H1 (cell line): ENCODE data around the gene EXTL1. TPM values are rescaled to one million over a fixed set of nuclear protein-coding genes. Genes with fewer than 3 reads are reported as not detected.

Experiments
- CTCF ChIA-PET: fragments of 300-600 bp; sonication (Branson Sonifier 250); formaldehyde crosslinking; loops from one replicate; lab custom pipeline; 2021; ENCODE audit not compliant: partially characterized antibody; lab: Charles Lee
- POLR2A ChIA-PET: fragments of 300-600 bp; sonication (Branson Sonifier 250); formaldehyde crosslinking; loops from one replicate; lab custom pipeline; 2021; ENCODE audit warnings: inconsistent platforms; ENCODE audit not compliant: partially characterized antibody; lab: Charles Lee
- DNase-seq, 2 experiments: peaks; one replicate each; pipeline versions ENCODE4 v3.0.0 to v3.0.0-alpha.2; 2010 to 2022; ENCODE audit warnings: low spot score in 2 of 2, low read depth in 1 of 2, mixed read lengths in 1 of 2
- FAIRE-seq: peaks from 2 replicates; lab custom pipeline; 2011; peaks lifted over from hg19 to GRCh38; lab: Jason Lieb, UNC
- H2AFZ ChIP-seq: 2 replicates; pipeline ENCODE4 v1.8.1; 2012; ENCODE audit warnings: low read length, inconsistent platforms
- H2AK5ac ChIP-seq: 2 replicates; pipeline ENCODE4 v1.6.1; 2013; ENCODE audit warnings: low read depth, low read length
- H2BK120ac ChIP-seq: replicated peaks from 2 replicates; pipeline ENCODE3; 2013; ENCODE audit warnings: low read depth, low read length, inconsistent platforms
- H2BK12ac ChIP-seq: 2 replicates; pipeline ENCODE4 v1.6.1; 2013; ENCODE audit warnings: low read depth, low read length
- H2BK15ac ChIP-seq: 2 replicates; pipeline ENCODE4 v1.6.1; 2013; ENCODE audit warnings: low read length
- H2BK20ac ChIP-seq: 2 replicates; pipeline ENCODE4 v1.6.1; 2013; ENCODE audit warnings: low read length
- H2BK5ac ChIP-seq: 2 replicates; pipeline ENCODE4 v1.6.1; 2013; ENCODE audit warnings: low read depth, low read length
- H3K14ac ChIP-seq: 2 replicates; pipeline ENCODE4 v1.6.1; 2013; ENCODE audit warnings: inconsistent platforms; ENCODE audit not compliant: insufficient read length
- H3K18ac ChIP-seq: 2 replicates; pipeline ENCODE4 v1.6.1; 2013; ENCODE audit warnings: low read length; ENCODE audit errors: extremely low read depth
- H3K23ac ChIP-seq: 2 replicates; pipeline ENCODE4 v1.6.1; 2013; ENCODE audit warnings: inconsistent platforms; ENCODE audit not compliant: insufficient read length
- H3K23me2 ChIP-seq: 2 replicates; pipeline ENCODE4 v1.6.1; 2013; ENCODE audit warnings: low read depth, low read length
- H3K27ac ChIP-seq: 2 replicates; pipeline ENCODE4 v1.6.1; 2011; ENCODE audit warnings: low read depth, low read length, inconsistent platforms
- H3K27me3 ChIP-seq, 4 experiments: replicated peaks in 1 of 4; 1 replicate in 1 of 4; 2 replicates in 3 of 4; pipeline versions ENCODE4 v1.6.1 to v1.8.1; 2011 to 2013; ENCODE audit warnings: low read length in 3 of 4, mild to moderate bottlenecking in 3 of 4, inconsistent platforms in 2 of 4, mixed read lengths in 2 of 4, moderate library complexity in 1 of 4; ENCODE audit not compliant: control insufficient read depth in 3 of 4, insufficient read depth in 3 of 4; ENCODE audit errors: extremely low read depth in 1 of 4
- H3K36me3 ChIP-seq, 4 experiments: 2 replicates each; pipeline versions ENCODE4 v1.6.1 to v1.8.1; 2011 to 2013; ENCODE audit warnings: mild to moderate bottlenecking in 4 of 4, low read length in 3 of 4, moderate library complexity in 2 of 4, control low read depth in 1 of 4, inconsistent platforms in 1 of 4; ENCODE audit not compliant: insufficient read depth in 4 of 4, control insufficient read depth in 2 of 4
- H3K4ac ChIP-seq: replicated peaks from 2 replicates; pipeline ENCODE3; 2013; ENCODE audit warnings: low read length, low read depth, mixed read lengths, inconsistent platforms; ENCODE audit not compliant: insufficient read length
- H3K4me1 ChIP-seq, 4 experiments: replicated peaks in 1 of 4; 1 replicate in 1 of 4; 2 replicates in 3 of 4; pipeline versions ENCODE4 v1.6.1 to v1.8.1; 2011 to 2013; ENCODE audit warnings: low read length in 3 of 4, inconsistent platforms in 2 of 4, mixed read lengths in 1 of 4; ENCODE audit not compliant: insufficient read depth in 4 of 4, control insufficient read depth in 3 of 4
- H3K4me2 ChIP-seq, 2 experiments: 2 replicates each; pipeline versions ENCODE4 v1.6.1 to v1.8.1; 2011 to 2013; ENCODE audit warnings: low read depth in 2 of 2, low read length in 2 of 2, control low read depth in 1 of 2, inconsistent platforms in 1 of 2, mild to moderate bottlenecking in 1 of 2; ENCODE audit not compliant: insufficient read depth in 1 of 2
- H3K4me3 ChIP-seq, 4 experiments: fragments of 200-600, 300-600 bp in 1 of 4; sonication (generic), shearing (Covaris generic), sonication (Bioruptor Twin) in 1 of 4; 2 replicates each; pipeline versions ENCODE4 v1.5.1 to v1.8.1; 2011 to 2016; ENCODE audit warnings: low read length in 4 of 4, low read depth in 3 of 4, control low read depth in 2 of 4, inconsistent platforms in 2 of 4, mild to moderate bottlenecking in 2 of 4, mixed read lengths in 1 of 4, moderate library complexity in 1 of 4; ENCODE audit not compliant: insufficient read depth in 2 of 4; ENCODE audit errors: extremely low read depth in 1 of 4
- H3K56ac ChIP-seq: replicated peaks from 2 replicates; pipeline ENCODE3; 2013; ENCODE audit warnings: low read depth, mild to moderate bottlenecking, mixed read lengths, low read length, inconsistent platforms; ENCODE audit not compliant: insufficient read length
- H3K79me1 ChIP-seq: 2 replicates; pipeline ENCODE4 v1.6.1; 2013; ENCODE audit warnings: low read depth, low read length, control low read depth
- H3K79me2 ChIP-seq, 2 experiments: 2 replicates each; pipeline versions ENCODE4 v1.6.1 to v1.8.1; 2012 to 2013; ENCODE audit warnings: low read length in 2 of 2, mild to moderate bottlenecking in 2 of 2, inconsistent platforms in 1 of 2; ENCODE audit not compliant: insufficient read depth in 2 of 2, control insufficient read depth in 1 of 2
- H3K9ac ChIP-seq, 4 experiments: replicated peaks in 1 of 4; 1 replicate in 1 of 4; 2 replicates in 3 of 4; pipeline versions ENCODE4 v1.6.1 to v1.8.1; 2011 to 2013; ENCODE audit warnings: low read depth in 3 of 4, low read length in 3 of 4, control low read depth in 2 of 4, mild to moderate bottlenecking in 2 of 4, moderate library complexity in 2 of 4, inconsistent platforms in 1 of 4; ENCODE audit errors: extremely low read depth in 1 of 4
- H3K9me3 ChIP-seq, 2 experiments: 2 replicates each; pipeline versions ENCODE4 v1.6.1 to v1.8.1; 2012 to 2013; ENCODE audit warnings: mild to moderate bottlenecking in 2 of 2, moderate library complexity in 2 of 2, control low read depth in 1 of 2, inconsistent platforms in 1 of 2, low read depth in 1 of 2, low read length in 1 of 2, mixed read lengths in 1 of 2; ENCODE audit not compliant: insufficient read depth in 2 of 2
- H4K20me1 ChIP-seq, 2 experiments: replicated peaks in 1 of 2; 2 replicates each; pipeline versions ENCODE3 to v1.8.1; 2011 to 2013; ENCODE audit warnings: inconsistent platforms in 2 of 2, low read length in 2 of 2, mild to moderate bottlenecking in 1 of 2; ENCODE audit not compliant: insufficient read depth in 2 of 2, control insufficient read depth in 1 of 2
- H4K5ac ChIP-seq: 2 replicates; pipeline ENCODE4 v1.6.1; 2013; ENCODE audit warnings: low read length, low read depth, mixed read lengths, inconsistent platforms; ENCODE audit not compliant: insufficient read length
- H4K8ac ChIP-seq: 2 replicates; pipeline ENCODE4 v1.8.0; 2013; ENCODE audit warnings: mild to moderate bottlenecking, moderate library complexity, low read length, inconsistent platforms; ENCODE audit not compliant: insufficient read depth; ENCODE audit errors: extremely low read depth
- H4K91ac ChIP-seq: replicated peaks from 2 replicates; pipeline ENCODE3; 2013; ENCODE audit warnings: low read length, mixed read lengths, inconsistent platforms; ENCODE audit not compliant: insufficient read length
- CEBPB ChIP-seq: IDR thresholded peaks from 2 replicates; pipeline ENCODE4 v1.6.1; 2012; ENCODE audit warnings: low read depth, low read length
- EP300 ChIP-seq, 2 experiments: IDR thresholded peaks; 1 replicate in 1 of 2; 2 replicates in 1 of 2; pipeline ENCODE4 v1.6.1; 2011 to 2012; ENCODE audit warnings: low read depth in 2 of 2, low read length in 2 of 2, mild to moderate bottlenecking in 2 of 2, borderline replicate concordance in 1 of 2, inconsistent platforms in 1 of 2, moderate library complexity in 1 of 2
- GTF2F1 ChIP-seq: IDR thresholded peaks from 2 replicates; pipeline ENCODE4 v1.6.1; 2012; ENCODE audit warnings: low read depth, low read length, improper control_type of control experiment, borderline replicate concordance
- PHF8 ChIP-seq: fragments of 200-600 bp; sonication (generic); conservative IDR thresholded peaks from 2 replicates; pipeline ENCODE4 v1.7.1; 2012; ENCODE audit warnings: low read depth, mild to moderate bottlenecking, inconsistent platforms, low read length, moderate library complexity
- RFX5 ChIP-seq: IDR thresholded peaks from 2 replicates; pipeline ENCODE4 v1.6.1; 2011; ENCODE audit warnings: low read depth, low read length, improper control_type of control experiment, borderline replicate concordance
- SP4 ChIP-seq: IDR thresholded peaks from 2 replicates; pipeline ENCODE4 v1.6.1; 2012; ENCODE audit warnings: low read length, inconsistent platforms
- YY1 ChIP-seq: IDR thresholded peaks from 2 replicates; pipeline ENCODE4 v1.6.1; 2011; ENCODE audit warnings: low read depth, mild to moderate bottlenecking, low read length
- WGBS, 2 experiments: shearing (Covaris generic) in 1 of 2; methylation state at CpG; one replicate each; pipeline versions ENCODE4 v1.1.6 to v1.1.7; 2013 to 2015; ENCODE audit warnings: low lambda C conversion rate in 2 of 2, mixed read lengths in 2 of 2, inconsistent platforms in 1 of 2, low coverage in 1 of 2, missing lambda C conversion rate in 1 of 2; ENCODE audit not compliant: insufficient replicate concordance in 2 of 2, insufficient coverage in 1 of 2, insufficient read length in 1 of 2; ENCODE audit errors: extremely low coverage in 1 of 2, missing lambda C conversion rate in 1 of 2; 5-methylcytosine and 5-hydroxymethylcytosine counted together
- polyA plus RNA-seq, 7 experiments: library from polyadenylated mRNA; depleted of rRNA in 3 of 7; stranded (reverse) in 5 of 7; unstranded in 2 of 7; fragments of >200 nt in 5 of 7; fragments of 200-250 nt in 2 of 7; gene quantifications; 1 replicate in 5 of 7; 2 replicates in 1 of 7; 4 replicates in 1 of 7; pipeline versions ENCODE4 v1.2.1 to v1.2.3, GENCODE V29; 2011 to 2013; ENCODE audit warnings: missing spikeins in 2 of 7, mixed read lengths in 2 of 7
- total RNA-seq: library from RNA; stranded (reverse); fragmentation: NEBNext Ultra II Directional; extraction: Animal tissue kit (Norgen Biotek cat#: 25700); gene quantifications from 2 replicates; pipeline ENCODE4 v1.2.1, GENCODE V29; 2021

The EXTL1 gene
- total and polyA plus RNA-seq, 2 of the 8 experiments (the other 6 are each of a cell fraction or from before 2014, with no cell fraction given), result 0.89 to 1.2 TPM

DNA sequence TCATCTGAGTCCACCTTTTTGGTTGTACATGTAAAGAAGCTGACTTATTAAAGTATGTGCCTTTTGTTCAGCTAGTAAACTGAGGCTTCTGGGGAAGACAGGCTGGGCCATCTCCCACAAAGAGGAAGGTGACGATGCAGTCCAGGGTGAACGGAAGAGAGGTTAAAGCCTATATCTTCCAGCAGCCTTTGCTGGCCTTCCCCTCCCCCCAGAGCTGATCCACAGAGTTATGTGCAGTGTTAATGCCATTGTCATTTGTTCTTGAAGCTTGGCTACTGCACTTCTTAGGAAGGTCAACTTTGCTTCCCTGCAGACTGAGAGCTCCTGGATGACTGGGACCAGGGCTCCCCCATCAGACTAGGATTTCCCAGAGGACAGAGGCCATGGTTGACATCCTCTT is 22.2 kb downstream of the EXTL1 start:
- peaks cover 10% of the 10 kb centered on the region; the same call in 1 of the 2 replicates for H3K23me2 ChIP-seq
- no peak overlapping the region for H3K18ac ChIP-seq
- H2BK12ac ChIP-seq, result no peak overlapping the region
- H2BK5ac ChIP-seq, result no peak overlapping the region
- no peak overlapping the region for H3K9ac ChIP-seq
- H2BK20ac ChIP-seq, result no peak overlapping the region
- no peak overlapping the region for H4K5ac ChIP-seq
- WGBS, 2 experiments, result 53% methylated on average over 2 of the region's 2 CpGs; no CpG with 5 or more reads in 1 of the 2 experiments
- no peaks in the 10 kb centered on the region for H3K9me3 ChIP-seq
- no peak overlapping the region for H2AFZ ChIP-seq
- H3K4me2 ChIP-seq, result no peak overlapping the region
- no peak overlapping the region for H2BK15ac ChIP-seq
- ChIA-PET POLR2A (interaction anchor here (0.9 to 3.1 kb wide), 3 partner anchors 11 to 63 kb away, joined by 3 to 11 read pairs (median 4); partner anchors contain the start of gene EXTL1), CTCF (interaction anchor here (0.6 to 5.6 kb wide), 13 partner anchors 8 to 1049 kb away, joined by 3 to 44 read pairs (median 3); no protein-coding TSS in a partner anchor)
- no peak overlapping the region for H3K27ac ChIP-seq
- peaks cover 31 to 68% (median 57%) of the 10 kb centered on the region in 4 experiments for H3K27me3 ChIP-seq
- no peak overlapping the region for H3K23ac ChIP-seq
- H3K79me1 ChIP-seq, result no peaks in the 10 kb centered on the region
- H3K4me3 ChIP-seq, result no peak overlapping the region
- peaks cover 2% of the 10 kb centered on the region in 2 experiments for H4K20me1 ChIP-seq
- H3K36me3 ChIP-seq, result no peaks in the 10 kb centered on the region; a peak in 1 of 8 replicates
- no peak overlapping the region for H3K56ac ChIP-seq
- TF ChIP-seq EP300 (IDR thresholded peaks at IDR 0.05; ENCODE audit: borderline replicate concordance in 1 of 2, low read depth in 2 of 2, low read length in 2 of 2), result no peak
- no peak for TF ChIP-seq PHF8
- no peak for TF ChIP-seq GTF2F1
- TF ChIP-seq CEBPB, result no peak
- TF ChIP-seq YY1, result no peak
- TF ChIP-seq RFX5, result no peak
- TF ChIP-seq SP4, result no peak
- H4K91ac ChIP-seq, result no peak overlapping the region
- H3K79me2 ChIP-seq, result no peaks in the 10 kb centered on the region
- H4K8ac ChIP-seq, result no peak overlapping the region
- FAIRE-seq (no peak), DNase-seq (no peak)
- peaks cover 0 to 8% (median 5%) of the 10 kb centered on the region in 4 experiments; a peak in 3 of 7 replicates for H3K4me1 ChIP-seq
- H3K14ac ChIP-seq, result no peak overlapping the region
- no peak overlapping the region for H2BK120ac ChIP-seq
- no peak overlapping the region for H3K4ac ChIP-seq
- H2AK5ac ChIP-seq, result no peak overlapping the region
